Testis (tissue), 3 donors: Measurements from ENCODE around the gene ULK4. TPM values are rescaled to one million over a fixed set of nuclear protein-coding genes. Genes with fewer than 3 reads are reported as not detected.

Experiments used
- DNase-seq: peaks from one replicate; pipeline ENCODE4 v3.0.0-alpha.2; 2019
- H3K27ac ChIP-seq, 2 donors: fragments of 200-600 bp; sonication (generic); one replicate each; pipeline ENCODE4 v1.5.1; 2019
- H3K27me3 ChIP-seq: fragments of 200-600 bp; sonication (generic); one replicate; pipeline ENCODE4 v1.5.1; 2019
- H3K36me3 ChIP-seq: fragments of 200-600 bp; sonication (generic); one replicate; pipeline ENCODE4 v1.5.1; 2017; ENCODE audit warnings: low read depth; ENCODE audit errors: missing control alignments
- H3K4me1 ChIP-seq: fragments of 200-600 bp; sonication (generic); one replicate; pipeline ENCODE4 v1.5.1; 2019
- H3K4me3 ChIP-seq, 2 donors: fragments of 200-600 bp; sonication (generic); one replicate each; pipeline ENCODE4 v1.5.1; 2017 to 2019
- H3K9me3 ChIP-seq: fragments of 200-600 bp; sonication (generic); one replicate; pipeline ENCODE4 v1.5.1; 2017
- CTCF ChIP-seq, 3 experiments: fragments of 450-650 bp in 2 of 3; fragments of 200-600 bp in 1 of 3; sonication (generic) in 1 of 3; IDR thresholded peaks; one replicate each; pipeline ENCODE4 v1.5.1; 2016 to 2019; ENCODE audit warnings: antibody characterized with exemption in 3 of 3, mild to moderate bottlenecking in 2 of 3, moderate library complexity in 1 of 3
- POLR2A ChIP-seq: fragments of 450-650 bp; IDR thresholded peaks from one replicate; pipeline ENCODE4 v1.6.1; 2017; ENCODE audit warnings: antibody characterized with exemption, mild to moderate bottlenecking, moderate library complexity
- WGBS, 2 donors: methylation state at CpG; one replicate each; pipeline ENCODE4 v1.1.5; 2018; 5-methylcytosine and 5-hydroxymethylcytosine counted together
- intact Hi-C: fragments of 100-400 bp; cut with DNase I; formaldehyde crosslinking; loops from one replicate; pipeline ENCODE4 v1.15.1; 2023; ENCODE audit warnings: low total_unique reads
- polyA plus RNA-seq: library from polyadenylated mRNA; stranded (reverse); fragments of 350-450 nt; fragmentation: Illumina TruSeq; extraction: RNeasy Lipid Tissue Mini Kit (QIAGEN cat#74804); gene quantifications from one replicate; pipeline ENCODE4 v1.2.3, GENCODE V29; 2014; ENCODE audit warnings: low read depth, low replicate concordance; ENCODE audit not compliant: insufficient read depth
- total RNA-seq, 2 donors: library from RNA; depleted of rRNA; stranded (reverse); fragments of >200 nt; gene quantifications; one replicate each; pipeline ENCODE4 v1.2.3, GENCODE V29; 2016

The ULK4 gene
- total and polyA plus RNA-seq, 3 donors from 2014 or later: 45.7 to 91.6 (median 47.4) TPM

- Histone ChIP-seq H3K27me3 (no peaks in the 10 kb centered on the region), H3K27ac (no peak overlapping the region), H3K9me3 (no peaks in the 10 kb centered on the region), H3K4me1 (no peaks in the 10 kb centered on the region), H3K4me3 (no peak overlapping the region), H3K36me3 (no peaks in the 10 kb centered on the region)
- TF ChIP-seq POLR2A: no peak
- no peak for TF ChIP-seq CTCF (IDR thresholded peaks at IDR 0.05)
- DNase-seq: no peak
- intact Hi-C loops: no loop called here
- 82 to 87% methylated on average over 11 of the region's 11 CpGs for WGBS, 2 donors
These were observed 125.4 kb downstream of the ULK4 start for GRCh38 chr3:41836360-41837134.

- Histone ChIP-seq H3K4me1 (no peaks in the 10 kb centered on the region), H3K4me3 (no peak overlapping the region), H3K27me3 (no peaks in the 10 kb centered on the region), H3K9me3 (no peaks in the 10 kb centered on the region), H3K27ac (no peak overlapping the region), H3K36me3 (no peaks in the 10 kb centered on the region)
- WGBS, 2 donors: 91 to 93% methylated on average over 3 of the region's 3 CpGs
- TF ChIP-seq POLR2A: no peak
- TF ChIP-seq CTCF (IDR thresholded peaks at IDR 0.05): no peak
- no peak for DNase-seq
- intact Hi-C loops: no loop called here
These were observed 128.3 kb downstream of the ULK4 start for GRCh38 chr3:41833628-41834027.

GRCh38 chr3:41819236-41819635, 142.7 kb downstream of the ULK4 start:
- intact Hi-C loops: no loop called here
- Histone ChIP-seq H3K27ac (no peak overlapping the region), H3K4me1 (no peaks in the 10 kb centered on the region), H3K4me3 (no peak overlapping the region), H3K9me3 (no peaks in the 10 kb centered on the region), H3K36me3 (no peaks in the 10 kb centered on the region), H3K27me3 (no peaks in the 10 kb centered on the region)
- TF ChIP-seq CTCF (IDR thresholded peaks at IDR 0.05) (no peak), POLR2A (no peak)
- no peak for DNase-seq
- WGBS, 2 donors: 60 to 61% methylated on average over 3 of the region's 3 CpGs

- no peak for DNase-seq
- no peak for TF ChIP-seq CTCF (IDR thresholded peaks at IDR 0.05)
- no peak for TF ChIP-seq POLR2A
- H3K27ac ChIP-seq: no peak overlapping the region
- no peaks in the 10 kb centered on the region for H3K9me3 ChIP-seq
- H3K4me3 ChIP-seq: no peak overlapping the region
- WGBS, 2 donors: 91 to 96% methylated on average over 8 of the region's 8 CpGs
- H3K4me1 ChIP-seq: no peaks in the 10 kb centered on the region
- no peaks in the 10 kb centered on the region for H3K27me3 ChIP-seq
- intact Hi-C loops: no loop called here
- H3K36me3 ChIP-seq: no peaks in the 10 kb centered on the region
These were observed 153.3 kb downstream of the ULK4 start for GRCh38 chr3:41808618-41809017.

GRCh38 chr3:41808152-41808551, 153.8 kb downstream of the ULK4 start:
- Histone ChIP-seq H3K27me3 (no peaks in the 10 kb centered on the region), H3K27ac (no peak overlapping the region), H3K36me3 (no peaks in the 10 kb centered on the region), H3K4me3 (no peak overlapping the region), H3K4me1 (no peaks in the 10 kb centered on the region), H3K9me3 (no peaks in the 10 kb centered on the region)
- intact Hi-C loops: no loop called here
- DNase-seq: no peak
- TF ChIP-seq CTCF (IDR thresholded peaks at IDR 0.05): no peak
- TF ChIP-seq POLR2A: no peak
- 49 to 97% methylated on average over 1 of the region's 1 CpG for WGBS, 2 donors
